Measurements from ENCODE around the gene CIC.

CIC gene

GRCh38 chr19:42288881-42289555 is 20.0 kb downstream of the CIC start:
- no peak for DNase-seq (ENCODE audit: low spot score)

GRCh38 chr19:42289556-42290041 is 20.5 kb downstream of the CIC start:
- DNase-seq (ENCODE audit: low spot score) = no peak

- no peak for DNase-seq (ENCODE audit: low spot score)
Measured at GRCh38 chr19:42290136-42290522, 21.1 kb downstream of the CIC start.

- peak; percentile 36 for DNase-seq (ENCODE audit: low spot score)
Measured at GRCh38 chr19:42290523-42291434, 21.7 kb downstream of the CIC start.

- DNase-seq (ENCODE audit: low spot score) = no peak
Measured at GRCh38 chr19:42291435-42291810, 22.4 kb downstream of the CIC start.

- no peak for DNase-seq (ENCODE audit: low spot score)
Measured at GRCh38 chr19:42292042-42292960, 23.2 kb downstream of the CIC start.

- DNase-seq (ENCODE audit: low spot score) = no peak
Measured at GRCh38 chr19:42292963-42293362, 23.9 kb downstream of the CIC start.

GRCh38 chr19:42293540-42293939 is 24.5 kb downstream of the CIC start:
- no peak for DNase-seq (ENCODE audit: low spot score)

- no peak for DNase-seq (ENCODE audit: low spot score)
Measured at GRCh38 chr19:42293948-42294347, 24.9 kb downstream of the CIC start.

- DNase-seq (ENCODE audit: low spot score) = no peak
Measured at GRCh38 chr19:42294471-42295137, 25.6 kb downstream of the CIC start.

GRCh38 chr19:42295342-42295741 is 26.3 kb downstream of the CIC start:
- DNase-seq (ENCODE audit: low spot score) = no peak

- DNase-seq (ENCODE audit: low spot score) = peak; percentile 84
Measured at GRCh38 chr19:42295831-42296525, 26.9 kb downstream of the CIC start.

GRCh38 chr19:42297039-42297438 is 28.0 kb downstream of the CIC start:
- DNase-seq (ENCODE audit: low spot score) = no peak

- DNase-seq (ENCODE audit: low spot score) = no peak
Measured at GRCh38 chr19:42301646-42302203, 32.7 kb downstream of the CIC start, which contains the start of gene PRR19. Gene PRR19, plus strand, starts transcription at chr19:42302132. Its CDS starts 7,453 bp downstream, at chr19:42309585.

- no peak for DNase-seq (ENCODE audit: low spot score)
Measured at GRCh38 chr19:42303101-42303464, 34.0 kb downstream of the CIC start.

- no peak for DNase-seq (ENCODE audit: low spot score)
Measured at GRCh38 chr19:42303876-42304275, 34.8 kb downstream of the CIC start.

GRCh38 chr19:42306646-42307045 is 37.6 kb downstream of the CIC start:
- no peak for DNase-seq (ENCODE audit: low spot score)

GRCh38 chr19:42309686-42310085 is 40.6 kb downstream of the CIC start:
- no peak for DNase-seq (ENCODE audit: low spot score)

GRCh38 chr19:42311657-42312056 is 42.6 kb downstream of the CIC start:
- DNase-seq (ENCODE audit: low spot score) = no peak

- no peak for DNase-seq (ENCODE audit: low spot score)
Measured at GRCh38 chr19:42312370-42312769, 43.3 kb downstream of the CIC start.

Data from activated CD4-positive, alpha-beta T cell treated with anti-CD3 and anti-CD28 coated beads, Interleukin-2, Interleukin-4, amounts not matched to agents 100 ng/mL and 50 ng/mL, durations not matched to agents 16 hours and 8 hours (primary cell).